HepG2 (cell line): ENCODE results near the gene SIRT7. TPM values are rescaled to one million over a fixed set of nuclear protein-coding genes. Genes with fewer than 3 reads are reported as not detected.
A peak's percentile ranks its signal among the peaks of the same experiment; 100 is the strongest.

Experiments
- DRAP1 ChIP-seq: IDR thresholded peaks from 2 replicates; pipeline ENCODE4 v1.6.1; 2016; ENCODE audit warnings: missing genetic modification reagents, missing compliant biosample characterization
- HNF4A ChIP-seq: sonication (generic); formaldehyde crosslinking; IDR thresholded peaks from 2 replicates; pipeline ENCODE4 v1.4.0; 2020; ENCODE audit warnings: missing genetic modification reagents
- KDM5A ChIP-seq: fragments of 200-600 bp; sonication (generic); IDR thresholded peaks from 2 replicates; pipeline ENCODE4 v1.7.0; 2018; ENCODE audit warnings: antibody characterized with exemption, mild to moderate bottlenecking, low read length, borderline replicate concordance
- MXD1 ChIP-seq: sonication (generic); formaldehyde crosslinking; IDR thresholded peaks from 2 replicates; pipeline ENCODE4 v1.4.0; 2020; ENCODE audit warnings: mild to moderate bottlenecking, missing genetic modification reagents
- NFATC3 ChIP-seq: sonication (generic); formaldehyde crosslinking; IDR thresholded peaks from 2 replicates; pipeline ENCODE4 v1.5.1; 2020; ENCODE audit warnings: mild to moderate bottlenecking, missing genetic modification reagents
- NFIC ChIP-seq: IDR thresholded peaks from 2 replicates; pipeline ENCODE4 v1.6.1; 2012; ENCODE audit warnings: mild to moderate bottlenecking, low read length, inconsistent platforms
- POLR2A ChIP-seq, 2 experiments: IDR thresholded peaks; 2 replicates each; pipeline ENCODE4 v1.6.1; 2011; ENCODE audit warnings: low read depth in 2 of 2, low read length in 2 of 2, mild to moderate bottlenecking in 1 of 2, moderate library complexity in 1 of 2; ENCODE audit not compliant: insufficient read depth in 1 of 2
- POLR2AphosphoS5 ChIP-seq: IDR thresholded peaks from 2 replicates; pipeline ENCODE4 v1.6.1; 2012; ENCODE audit warnings: low read depth, low read length
- REL ChIP-seq: sonication (generic); formaldehyde crosslinking; conservative IDR thresholded peaks from 2 replicates; pipeline ENCODE4 v1.8.0; 2022; ENCODE audit warnings: mild to moderate bottlenecking, missing genetic modification reagents, moderate library complexity
- ZBTB40 ChIP-seq, 2 experiments: fragments of 450-650 bp in 1 of 2; sonication (generic) in 1 of 2; formaldehyde crosslinking in 1 of 2; IDR thresholded peaks; 2 replicates each; pipeline versions ENCODE4 v1.6.1 to v1.8.0; 2016 to 2022; ENCODE audit warnings: antibody characterized with exemption in 1 of 2, mild to moderate bottlenecking in 1 of 2, missing genetic modification reagents in 1 of 2
- ZBTB7A ChIP-seq: sonication (generic); formaldehyde crosslinking; IDR thresholded peaks from 2 replicates; pipeline ENCODE4 v1.8.0; 2022; ENCODE audit warnings: mild to moderate bottlenecking, missing genetic modification reagents
- ZNF678 ChIP-seq: sonication (generic); formaldehyde crosslinking; IDR thresholded peaks from 2 replicates; pipeline ENCODE4 v1.4.0; 2020; ENCODE audit warnings: mild to moderate bottlenecking, missing genetic modification reagents
- polyA plus RNA-seq, 8 experiments: library from polyadenylated mRNA; depleted of rRNA in 3 of 8; stranded (reverse) in 7 of 8; unstranded in 1 of 8; fragments of >200 nt; fragmentation: Illumina TruSeq in 4 of 8; extraction: Trizol in 4 of 8; gene quantifications; 2 replicates each; pipeline versions ENCODE4 v1.2.1 to v1.2.3, GENCODE V29; 2011 to 2016; ENCODE audit warnings: low read depth in 4 of 8, missing spikeins in 1 of 8, mixed read lengths in 1 of 8; ENCODE audit not compliant: insufficient read depth in 1 of 8
- total RNA-seq, 5 experiments: library from RNA; depleted of rRNA; stranded (reverse); fragments of >200 nt; fragmentation: Illumina TruSeq; extraction: Trizol; gene quantifications; 2 replicates each; pipeline ENCODE4 v1.2.3, GENCODE V29; 2016; ENCODE audit warnings: low read depth in 1 of 5
- TF ChIP-seq, protein P1 (sequence below): sonication (generic); formaldehyde crosslinking; IDR thresholded peaks from 2 replicates; pipeline ENCODE4 v1.8.0; 2023; ENCODE audit warnings: mild to moderate bottlenecking, missing genetic modification reagents

SIRT7 gene
- total and polyA plus RNA-seq, 2 of the 13 experiments (the other 11 are each of a cell fraction or from before 2014, with no cell fraction given) = 8.3 to 24.8 TPM

DNA sequence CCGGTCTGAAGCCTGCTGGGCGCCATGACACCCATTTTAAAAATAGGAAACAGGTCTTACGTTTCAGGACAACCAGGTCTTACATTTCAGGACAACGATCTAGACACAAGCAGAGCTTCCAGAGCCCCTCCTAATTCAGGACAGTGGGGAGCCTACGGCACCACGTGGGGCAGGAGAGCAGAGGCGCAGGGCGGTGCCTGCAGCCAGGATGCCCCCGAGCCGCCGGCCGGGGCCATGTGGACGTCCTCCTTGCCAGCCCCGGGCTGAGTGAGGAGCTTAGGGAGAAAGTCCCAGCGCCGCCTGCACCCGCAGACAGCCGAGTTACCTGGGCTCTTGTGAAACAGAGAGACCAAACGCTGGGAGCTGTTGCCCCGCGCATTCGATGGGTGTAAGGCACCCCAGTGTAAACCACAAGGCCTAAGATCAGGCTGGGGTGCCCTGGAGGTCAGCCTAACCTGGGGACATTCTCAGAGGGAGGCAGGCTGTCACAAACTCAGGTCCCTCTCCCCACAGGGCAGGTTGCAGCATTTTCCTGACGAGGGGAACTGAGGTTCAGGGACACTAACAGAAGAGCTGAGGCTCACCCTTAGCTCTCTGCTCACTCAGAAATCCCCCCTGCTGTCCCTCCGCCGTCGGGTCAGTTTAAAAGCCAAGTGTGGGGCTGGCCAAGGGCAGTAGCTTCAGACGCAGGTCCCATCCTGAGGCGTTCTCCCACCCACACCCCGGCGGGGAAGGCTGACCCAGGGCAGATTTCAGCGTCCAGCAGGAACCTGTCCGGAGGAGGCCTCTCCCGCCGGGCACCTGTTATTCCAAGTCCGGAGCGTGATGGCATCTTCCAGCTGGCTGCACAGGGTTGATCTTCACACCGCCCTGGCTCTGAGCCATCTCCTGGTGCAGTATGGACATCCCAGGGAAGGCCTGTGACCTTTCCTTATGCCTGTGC, 44.8 kb upstream of the SIRT7 start (continued):
- TF ChIP-seq NFATC3 (CRISPR knock-in tag) (no peak), ZNF678 (CRISPR knock-in tag) (no peak; the same call in 1 of the 2 replicates), ZBTB7A (CRISPR knock-in tag) (peak; percentile 23; the same call in 1 of the 2 replicates), REL (CRISPR knock-in tag) (peak; percentile 11; the same call in 1 of the 2 replicates), NFIC (0 out of 2 replicates have a peak, but pooled peaks have one; percentile 42), ZBTB40 (IDR thresholded peaks at IDR 0.05) (no peak), ZBTB40 (CRISPR knock-in tag; IDR thresholded peaks at IDR 0.05) (no peak), HNF4A (CRISPR knock-in tag) (0 out of 2 replicates have a peak, but pooled peaks have one; percentile 15), POLR2AphosphoS5 (peak; percentile 32; the same call in 1 of the 2 replicates), DRAP1 (0 out of 2 replicates have a peak, but pooled peaks have one; percentile 10), KDM5A (no peak), MXD1 (CRISPR knock-in tag) (no peak), POLR2A (IDR thresholded peaks at IDR 0.05; ENCODE audit: insufficient read depth in 1 of 2, low read depth in 2 of 2, low read length in 2 of 2) (peak in 1 of 2 experiments; percentile 58; a peak in 1 of 4 replicates)
- TF ChIP-seq, protein P1, sequence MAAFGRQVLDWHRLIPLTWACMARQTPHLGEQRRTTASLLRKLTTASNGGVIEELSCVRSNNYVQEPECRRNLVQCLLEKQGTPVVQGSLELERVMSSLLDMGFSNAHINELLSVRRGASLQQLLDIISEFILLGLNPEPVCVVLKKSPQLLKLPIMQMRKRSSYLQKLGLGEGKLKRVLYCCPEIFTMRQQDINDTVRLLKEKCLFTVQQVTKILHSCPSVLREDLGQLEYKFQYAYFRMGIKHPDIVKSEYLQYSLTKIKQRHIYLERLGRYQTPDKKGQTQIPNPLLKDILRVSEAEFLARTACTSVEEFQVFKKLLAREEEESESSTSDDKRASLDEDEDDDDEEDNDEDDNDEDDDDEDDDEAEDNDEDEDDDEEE (CRISPR knock-in tag) = 0 out of 2 replicates have a peak, but pooled peaks have one; percentile 33
